Measurements from ENCODE around the gene ATF6. TPM values are rescaled to one million over a fixed set of nuclear protein-coding genes. Genes with fewer than 3 reads are reported as not detected.
A peak's percentile ranks its signal among the peaks of the same experiment; 100 is the strongest.

ATF6 gene
- total and polyA plus RNA-seq, 9 of the 15 experiments (the other 6 are each of a cell fraction or from before 2014, with no cell fraction given) = 11.7 to 32.4 (median 20.4) TPM

- TF ChIP-seq ZBTB9 (CRISPR knock-in tag; IDR thresholded peaks at IDR 0.05) = peak; percentile 53
- no peak for TF ChIP-seq TRIM24 (IDR thresholded peaks at IDR 0.05)
- peak; percentile 40 for TF ChIP-seq RBM22 (IDR thresholded peaks at IDR 0.05; ENCODE audit: low read depth, low read length, poor library complexity, severe bottlenecking)
- TF ChIP-seq PML (IDR thresholded peaks at IDR 0.05; ENCODE audit: low read length) = peak; percentile 32; the same call in 1 of the 2 replicates
- TF ChIP-seq SRF (CRISPR knock-in tag; IDR thresholded peaks at IDR 0.05) = peak in 1 of 2 experiments; percentile 58; a peak in 1 of 4 replicates
- no peak for TF ChIP-seq JUND (IDR thresholded peaks at IDR 0.05; ENCODE audit: borderline replicate concordance, low read depth, low read length)
- 0 out of 3 replicates have a peak, but pooled peaks have one; percentile 18 for TF ChIP-seq JUND (tag; IDR thresholded peaks at IDR 0.05; ENCODE audit: borderline replicate concordance, low read depth, low read length)
- TF ChIP-seq NR2C2 (CRISPR knock-in tag; IDR thresholded peaks at IDR 0.05) = peak; percentile 71
- TF ChIP-seq NR2C2 (tag; IDR thresholded peaks at IDR 0.05) = no peak
- TF ChIP-seq TBL1XR1 (IDR thresholded peaks at IDR 0.05; ENCODE audit: low read length in 2 of 2) = no peak
- 0 out of 2 replicates have a peak, but pooled peaks have one; percentile 34 for TF ChIP-seq CBX5 (IDR thresholded peaks at IDR 0.05; ENCODE audit: borderline replicate concordance, low read depth)
- TF ChIP-seq FOXA3 (CRISPR knock-in tag; conservative IDR thresholded peaks at IDR 0.05 in 1 of 2, IDR thresholded peaks at IDR 0.05 in 1 of 2) = no peak
- TF ChIP-seq THRB (CRISPR knock-in tag; conservative IDR thresholded peaks at IDR 0.05) = peak; percentile 64; the same call in 1 of the 2 replicates
- no peak for TF ChIP-seq ARNT (IDR thresholded peaks at IDR 0.05)
- TF ChIP-seq MAFF (IDR thresholded peaks at IDR 0.05; ENCODE audit: low read length) = no peak
- 0 out of 2 replicates have a peak, but pooled peaks have one; percentile 37 for TF ChIP-seq HMGXB4 (CRISPR knock-in tag; IDR thresholded peaks at IDR 0.05)
- peak; percentile 25 for TF ChIP-seq TAF1 (IDR thresholded peaks at IDR 0.05; ENCODE audit: control insufficient read depth, extremely low read depth, insufficient read depth, low read length, severe bottlenecking)
- peak; percentile 14; the same call in 1 of the 2 replicates for TF ChIP-seq ZNF766 (CRISPR knock-in tag; conservative IDR thresholded peaks at IDR 0.05)
- no peak for TF ChIP-seq WHSC1 (IDR thresholded peaks at IDR 0.05; ENCODE audit: low read length)
- peak; percentile 78; the same call in 1 of the 2 replicates for TF ChIP-seq TEAD2 (tag; IDR thresholded peaks at IDR 0.05)
- TF ChIP-seq ZNF175 (CRISPR knock-in tag; IDR thresholded peaks at IDR 0.05; ENCODE audit: low read depth) = 0 out of 2 replicates have a peak, but pooled peaks have one; percentile 8
- TF ChIP-seq ZNF280A (IDR thresholded peaks at IDR 0.05; ENCODE audit: low read depth, partially characterized antibody) = no peak
Measured at GRCh38 chr1:161725908-161726472, 40.1 kb upstream of the ATF6 start (continued).
